K562 (cell line): Measurements from ENCODE around the gene CNOT11. TPM values are rescaled to one million over a fixed set of nuclear protein-coding genes. Genes with fewer than 3 reads are reported as not detected.

Source experiments
- ATAC-seq: fragments of 200-7000 bp; cut with Tn5 transposase; 3 replicates; pipeline ENCODE4 v1.9.1; 2020; ENCODE audit warnings: moderate library complexity
- BruUV-seq: library from RNA; stranded (reverse); fragments of 400-500 nt; replicated peaks from 2 replicates; lab custom pipeline; 2021; lab: Mats Ljungman, UMichigan
- CTCF ChIA-PET: fragments of 300-600 bp; formaldehyde crosslinking; extraction: SDS; loops from one replicate; lab custom pipeline; 2021; ENCODE audit warnings: low intra/inter-chr PET ratio; lab: Yijun Ruan, JAX
- POLR2A ChIA-PET: fragments of 300-600, 350-650 bp; sonication (Branson Sonifier 250); formaldehyde crosslinking; extraction: SDS; loops from one replicate; lab custom pipeline; 2021; ENCODE audit warnings: antibody characterized with exemption, inconsistent platforms; lab: Yijun Ruan, JAX
- DNase-seq, 4 experiments: peaks; one replicate each; pipeline versions ENCODE4 v3.0.0 to v3.0.0-alpha.2; 2011 to 2018; ENCODE audit warnings: low spot score in 3 of 4, mixed read lengths in 3 of 4; ENCODE audit errors: extremely low read depth in 1 of 4
- FAIRE-seq: peaks from 2 replicates; lab custom pipeline; 2011; peaks lifted over from hg19 to GRCh38; lab: Jason Lieb, UNC
- H2AFZ ChIP-seq: 2 replicates; pipeline ENCODE4 v1.6.0; 2011; ENCODE audit warnings: low read depth, low read length, control low read depth, inconsistent platforms
- H3K27ac ChIP-seq: fragments of 200-600 bp; 3 replicates; pipeline ENCODE4 v1.8.0; 2011; ENCODE audit warnings: low read depth, mild to moderate bottlenecking, control low read depth, inconsistent platforms, low read length, moderate library complexity, mixed read lengths; ENCODE audit errors: extremely low read depth
- H3K27me3 ChIP-seq, 2 experiments: fragments of 300-600 bp in 1 of 2; 2 replicates in 1 of 2; 3 replicates in 1 of 2; pipeline versions ENCODE4 v1.6.0 to v1.8.0; 2011; ENCODE audit warnings: inconsistent platforms in 2 of 2, low read length in 2 of 2, mild to moderate bottlenecking in 1 of 2, mixed read lengths in 1 of 2, moderate library complexity in 1 of 2; ENCODE audit not compliant: control insufficient read depth in 2 of 2, insufficient read depth in 2 of 2
- H3K36me3 ChIP-seq: fragments of 300-600 bp; 3 replicates; pipeline ENCODE4 v1.8.0; 2011; ENCODE audit warnings: mild to moderate bottlenecking, low read length, inconsistent platforms; ENCODE audit not compliant: control insufficient read depth, insufficient read depth
- H3K4me1 ChIP-seq, 2 experiments: fragments of 200-600 bp in 1 of 2; replicated peaks in 1 of 2; 2 replicates in 1 of 2; 3 replicates in 1 of 2; pipeline versions ENCODE4 v1.5.1 to v1.8.0; 2011; ENCODE audit warnings: inconsistent platforms in 2 of 2, low read length in 2 of 2, mild to moderate bottlenecking in 1 of 2, mixed read lengths in 1 of 2, moderate library complexity in 1 of 2; ENCODE audit not compliant: control insufficient read depth in 2 of 2, insufficient read depth in 2 of 2
- H3K4me2 ChIP-seq: 2 replicates; pipeline ENCODE4 v1.6.1; 2011; ENCODE audit warnings: low read length, control low read depth, inconsistent platforms, mixed read lengths; ENCODE audit not compliant: insufficient read depth
- H3K4me3 ChIP-seq: fragments of 200-600 bp; sonication (generic), shearing (Covaris generic); 2 replicates; pipeline ENCODE4 v1.5.1; 2016; ENCODE audit warnings: control low read depth, inconsistent platforms
- H3K79me2 ChIP-seq: fragments of 200-600 bp; 3 replicates; pipeline ENCODE4 v1.8.0; 2011; ENCODE audit warnings: low read length, inconsistent platforms; ENCODE audit not compliant: control insufficient read depth, insufficient read depth
- H3K9ac ChIP-seq, 2 experiments: 2 replicates each; pipeline versions ENCODE4 v1.6.0 to v1.6.1; 2011; ENCODE audit warnings: low read depth in 2 of 2, low read length in 2 of 2, control low read depth in 1 of 2, inconsistent platforms in 1 of 2, mild to moderate bottlenecking in 1 of 2, mixed read lengths in 1 of 2; ENCODE audit not compliant: insufficient read depth in 1 of 2
- H3K9me1 ChIP-seq: one replicate; pipeline ENCODE4 v1.6.0; 2011; ENCODE audit warnings: inconsistent platforms, mild to moderate bottlenecking, low read length, moderate library complexity; ENCODE audit not compliant: control insufficient read depth, insufficient read depth
- H3K9me3 ChIP-seq: replicated peaks from 2 replicates; pipeline ENCODE4 v1.5.1; 2011; ENCODE audit warnings: low read depth, low read length, inconsistent platforms; ENCODE audit not compliant: control insufficient read depth, insufficient read depth
- H4K20me1 ChIP-seq: replicated peaks from 2 replicates; pipeline ENCODE4 v1.6.1; 2011; ENCODE audit warnings: low read length, inconsistent platforms, mixed read lengths; ENCODE audit not compliant: control insufficient read depth, insufficient read depth
- BCOR ChIP-seq: fragments of 450-650 bp; IDR thresholded peaks from 2 replicates; pipeline ENCODE4 v1.6.1; 2016
- HSF4 ChIP-seq: fragments of 250-450 bp; sonication (Bioruptor Pico); IDR thresholded peaks from 2 replicates; pipeline ENCODE4 v2.1.2; 2022; ENCODE audit warnings: mild to moderate bottlenecking, moderate library complexity, borderline replicate concordance
- JUND ChIP-seq, 2 experiments: IDR thresholded peaks; 2 replicates in 1 of 2; 3 replicates in 1 of 2; pipeline ENCODE4 v1.6.1; 2011; ENCODE audit warnings: borderline replicate concordance in 2 of 2, low read depth in 2 of 2, low read length in 2 of 2, improper control_type of control experiment in 1 of 2, missing biosample characterization in 1 of 2, missing genetic modification characterization in 1 of 2, missing genetic modification reagents in 1 of 2
- MCM2 ChIP-seq: fragments of 450-650 bp; IDR thresholded peaks from 2 replicates; pipeline ENCODE4 v1.6.1; 2017; ENCODE audit warnings: low read depth, mild to moderate bottlenecking
- OTX1 ChIP-seq: fragments of 450-650 bp; formaldehyde crosslinking; IDR thresholded peaks from 2 replicates; pipeline ENCODE4 v1.4.0; 2022; ENCODE audit warnings: mild to moderate bottlenecking
- TCF3 ChIP-seq: sonication (generic); formaldehyde crosslinking; IDR thresholded peaks from 2 replicates; pipeline ENCODE4 v1.4.0; 2020; ENCODE audit warnings: mild to moderate bottlenecking, missing genetic modification reagents
- THRAP3 ChIP-seq: fragments of 450-650 bp; IDR thresholded peaks from 2 replicates; pipeline ENCODE4 v1.6.1; 2016; ENCODE audit warnings: mild to moderate bottlenecking, inconsistent platforms, borderline replicate concordance
- ZSCAN29 ChIP-seq: fragments of 450-650 bp; IDR thresholded peaks from 2 replicates; pipeline ENCODE4 v1.6.1; 2017
- ZZZ3 ChIP-seq: fragments of 450-650 bp; IDR thresholded peaks from 2 replicates; pipeline ENCODE4 v1.6.1; 2016; ENCODE audit warnings: antibody characterized with exemption, mild to moderate bottlenecking, moderate library complexity
- in situ Hi-C: fragments of 300-500 bp; cut with MboI; formaldehyde crosslinking; loops from 4 replicates; pipeline ENCODE4 v1.15.0; 2018; ENCODE audit warnings: inconsistent platforms, mixed read lengths
- intact Hi-C: fragments of 100-400 bp; cut with micrococcal nuclease; formaldehyde crosslinking; loops from 2 replicates; pipeline ENCODE4 v1.14.2; 2022
- polyA plus RNA-seq, 8 experiments: library from polyadenylated mRNA; depleted of rRNA in 4 of 8; stranded (reverse) in 5 of 8; unstranded in 3 of 8; fragments of >200 nt; fragmentation: Nextera tagmentation in 2 of 8; fragmentation: Illumina TruSeq in 1 of 8; extraction: Ambion mirVana in 2 of 8; extraction: Trizol in 1 of 8; gene quantifications; 2 replicates each; pipeline versions ENCODE4 v1.2.1 to v1.2.3, GENCODE V29; 2011 to 2014; ENCODE audit warnings: inconsistent platforms in 1 of 8, missing spikeins in 1 of 8
- total RNA-seq, 7 experiments: library from RNA; depleted of rRNA in 6 of 7; stranded (reverse); fragments of >200 nt in 6 of 7; fragmentation: Illumina TruSeq in 2 of 7; extraction: Trizol in 2 of 7; gene quantifications; 2 replicates each; pipeline versions ENCODE4 v1.2.1 to v1.2.3, GENCODE V29; 2011 to 2021; ENCODE audit warnings: low replicate concordance in 1 of 7
- TF ChIP-seq, protein P1 (sequence below): fragments of 450-650 bp; conservative IDR thresholded peaks from 2 replicates; pipeline ENCODE4 v1.6.1; 2016; ENCODE audit warnings: missing genetic modification characterization, low read depth, mild to moderate bottlenecking, control low read depth, missing compliant biosample characterization
- TF ChIP-seq, protein P2 (sequence below): fragments of 450-650 bp; IDR thresholded peaks from 2 replicates; pipeline ENCODE4 v1.6.1; 2016
- TF ChIP-seq, protein P3 (sequence below): fragments of 250-450 bp; sonication (Bioruptor Pico); IDR thresholded peaks from 2 replicates; pipeline ENCODE4 v1.4.0; 2020; ENCODE audit warnings: mild to moderate bottlenecking, moderate library complexity
- TF ChIP-seq, protein P4 (sequence below), 3 experiments: fragments of 200-800 bp in 1 of 3; fragments of 250-450 bp in 1 of 3; fragments of 450-650 bp in 1 of 3; sonication (Bioruptor Pico) in 1 of 3; sonication (Bioruptor generic) in 1 of 3; formaldehyde crosslinking in 1 of 3; IDR thresholded peaks; 2 replicates each; pipeline versions ENCODE4 v1.6.1 to v1.8.0; 2016 to 2022; ENCODE audit warnings: mild to moderate bottlenecking in 2 of 3, missing genetic modification characterization in 2 of 3, missing compliant biosample characterization in 1 of 3, moderate library complexity in 1 of 3
- TF ChIP-seq, protein P5 (sequence below): fragments of 250-450 bp; sonication (Bioruptor Pico); IDR thresholded peaks from 2 replicates; pipeline ENCODE4 v1.8.0; 2021; ENCODE audit warnings: mild to moderate bottlenecking, moderate library complexity

The CNOT11 gene
- total and polyA plus RNA-seq, 9 of the 15 experiments (the other 6 are each of a cell fraction or from before 2014, with no cell fraction given), result 12.7 to 163 (median 64.2) TPM

DNA sequence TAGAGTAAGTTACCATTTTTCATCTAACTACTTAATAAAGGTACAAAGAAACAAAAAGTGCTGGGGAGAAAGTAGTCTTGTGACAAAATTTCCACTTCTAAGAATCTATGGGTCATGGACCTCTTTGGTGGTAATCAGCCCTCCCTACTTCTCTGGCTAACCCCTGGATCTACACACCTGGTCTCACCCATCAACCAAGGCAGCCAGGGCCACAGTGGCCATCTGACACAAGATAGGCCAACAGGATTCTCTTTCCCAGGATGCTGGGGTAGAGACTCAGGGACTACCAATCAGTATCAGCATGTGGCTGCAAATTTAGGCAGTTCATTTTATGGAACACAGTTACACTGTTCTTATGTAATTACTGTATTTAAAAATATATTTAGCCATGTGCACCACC is 38.0 kb downstream of the CNOT11 start:
- Histone ChIP-seq H3K4me1 (no peaks in the 10 kb centered on the region), H3K36me3 (peaks cover 68% of the 10 kb centered on the region), H3K9ac (no peak overlapping the region), H3K9me3 (no peaks in the 10 kb centered on the region), H3K27me3 (no peaks in the 10 kb centered on the region), H2AFZ (no peak overlapping the region), H3K4me3 (no peak overlapping the region), H3K4me2 (no peak overlapping the region), H3K27ac (no peak overlapping the region), H4K20me1 (0 out of 2 replicates have a peak, but pooled peaks cover under 1% of the 10 kb centered on the region), H3K79me2 (peaks cover 19% of the 10 kb centered on the region; the same call in 2 of the 3 replicates), H3K9me1 (no peaks in the 10 kb centered on the region)
- ChIA-PET CTCF (no interaction called here), POLR2A (no interaction called here)
- in situ Hi-C loops, result no loop called here
- BruUV-seq, result no TSS peak
- no peak for FAIRE-seq
- no peak for DNase-seq
- intact Hi-C loops, result no loop called here
- no peak for ATAC-seq
- TF ChIP-seq, protein P1, sequence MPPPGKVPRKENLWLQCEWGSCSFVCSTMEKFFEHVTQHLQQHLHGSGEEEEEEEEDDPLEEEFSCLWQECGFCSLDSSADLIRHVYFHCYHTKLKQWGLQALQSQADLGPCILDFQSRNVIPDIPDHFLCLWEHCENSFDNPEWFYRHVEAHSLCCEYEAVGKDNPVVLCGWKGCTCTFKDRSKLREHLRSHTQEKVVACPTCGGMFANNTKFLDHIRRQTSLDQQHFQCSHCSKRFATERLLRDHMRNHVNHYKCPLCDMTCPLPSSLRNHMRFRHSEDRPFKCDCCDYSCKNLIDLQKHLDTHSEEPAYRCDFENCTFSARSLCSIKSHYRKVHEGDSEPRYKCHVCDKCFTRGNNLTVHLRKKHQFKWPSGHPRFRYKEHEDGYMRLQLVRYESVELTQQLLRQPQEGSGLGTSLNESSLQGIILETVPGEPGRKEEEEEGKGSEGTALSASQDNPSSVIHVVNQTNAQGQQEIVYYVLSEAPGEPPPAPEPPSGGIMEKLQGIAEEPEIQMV, result no peak
- no peak for TF ChIP-seq HSF4 (CRISPR knock-in tag)
- TF ChIP-seq, protein P2, sequence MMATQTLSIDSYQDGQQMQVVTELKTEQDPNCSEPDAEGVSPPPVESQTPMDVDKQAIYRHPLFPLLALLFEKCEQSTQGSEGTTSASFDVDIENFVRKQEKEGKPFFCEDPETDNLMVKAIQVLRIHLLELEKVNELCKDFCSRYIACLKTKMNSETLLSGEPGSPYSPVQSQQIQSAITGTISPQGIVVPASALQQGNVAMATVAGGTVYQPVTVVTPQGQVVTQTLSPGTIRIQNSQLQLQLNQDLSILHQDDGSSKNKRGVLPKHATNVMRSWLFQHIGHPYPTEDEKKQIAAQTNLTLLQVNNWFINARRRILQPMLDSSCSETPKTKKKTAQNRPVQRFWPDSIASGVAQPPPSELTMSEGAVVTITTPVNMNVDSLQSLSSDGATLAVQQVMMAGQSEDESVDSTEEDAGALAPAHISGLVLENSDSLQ, result no peak
- TF ChIP-seq, protein P3, sequence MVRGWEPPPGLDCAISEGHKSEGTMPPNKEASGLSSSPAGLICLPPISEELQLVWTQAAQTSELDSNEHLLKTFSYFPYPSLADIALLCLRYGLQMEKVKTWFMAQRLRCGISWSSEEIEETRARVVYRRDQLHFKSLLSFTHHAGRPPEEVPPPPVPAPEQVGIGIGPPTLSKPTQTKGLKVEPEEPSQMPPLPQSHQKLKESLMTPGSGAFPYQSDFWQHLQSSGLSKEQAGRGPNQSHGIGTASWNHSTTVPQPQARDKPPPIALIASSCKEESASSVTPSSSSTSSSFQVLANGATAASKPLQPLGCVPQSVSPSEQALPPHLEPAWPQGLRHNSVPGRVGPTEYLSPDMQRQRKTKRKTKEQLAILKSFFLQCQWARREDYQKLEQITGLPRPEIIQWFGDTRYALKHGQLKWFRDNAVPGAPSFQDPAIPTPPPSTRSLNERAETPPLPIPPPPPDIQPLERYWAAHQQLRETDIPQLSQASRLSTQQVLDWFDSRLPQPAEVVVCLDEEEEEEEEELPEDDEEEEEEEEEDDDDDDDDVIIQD (CRISPR knock-in tag), result no peak
- TF ChIP-seq, protein P4, sequence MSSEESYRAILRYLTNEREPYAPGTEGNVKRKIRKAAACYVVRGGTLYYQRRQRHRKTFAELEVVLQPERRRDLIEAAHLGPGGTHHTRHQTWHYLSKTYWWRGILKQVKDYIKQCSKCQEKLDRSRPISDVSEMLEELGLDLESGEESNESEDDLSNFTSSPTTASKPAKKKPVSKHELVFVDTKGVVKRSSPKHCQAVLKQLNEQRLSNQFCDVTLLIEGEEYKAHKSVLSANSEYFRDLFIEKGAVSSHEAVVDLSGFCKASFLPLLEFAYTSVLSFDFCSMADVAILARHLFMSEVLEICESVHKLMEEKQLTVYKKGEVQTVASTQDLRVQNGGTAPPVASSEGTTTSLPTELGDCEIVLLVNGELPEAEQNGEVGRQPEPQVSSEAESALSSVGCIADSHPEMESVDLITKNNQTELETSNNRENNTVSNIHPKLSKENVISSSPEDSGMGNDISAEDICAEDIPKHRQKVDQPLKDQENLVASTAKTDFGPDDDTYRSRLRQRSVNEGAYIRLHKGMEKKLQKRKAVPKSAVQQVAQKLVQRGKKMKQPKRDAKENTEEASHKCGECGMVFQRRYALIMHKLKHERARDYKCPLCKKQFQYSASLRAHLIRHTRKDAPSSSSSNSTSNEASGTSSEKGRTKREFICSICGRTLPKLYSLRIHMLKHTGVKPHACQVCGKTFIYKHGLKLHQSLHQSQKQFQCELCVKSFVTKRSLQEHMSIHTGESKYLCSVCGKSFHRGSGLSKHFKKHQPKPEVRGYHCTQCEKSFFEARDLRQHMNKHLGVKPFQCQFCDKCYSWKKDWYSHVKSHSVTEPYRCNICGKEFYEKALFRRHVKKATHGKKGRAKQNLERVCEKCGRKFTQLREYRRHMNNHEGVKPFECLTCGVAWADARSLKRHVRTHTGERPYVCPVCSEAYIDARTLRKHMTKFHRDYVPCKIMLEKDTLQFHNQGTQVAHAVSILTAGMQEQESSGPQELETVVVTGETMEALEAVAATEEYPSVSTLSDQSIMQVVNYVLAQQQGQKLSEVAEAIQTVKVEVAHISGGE (CRISPR knock-in tag; IDR thresholded peaks at IDR 0.05), result no peak
- TF ChIP-seq ZSCAN29, result no peak
- TF ChIP-seq BCOR, result no peak
- TF ChIP-seq OTX1 (CRISPR knock-in tag), result no peak
- no peak for TF ChIP-seq TCF3 (CRISPR knock-in tag)
- no peak for TF ChIP-seq MCM2
- TF ChIP-seq ZZZ3, result no peak
- TF ChIP-seq, protein P5, sequence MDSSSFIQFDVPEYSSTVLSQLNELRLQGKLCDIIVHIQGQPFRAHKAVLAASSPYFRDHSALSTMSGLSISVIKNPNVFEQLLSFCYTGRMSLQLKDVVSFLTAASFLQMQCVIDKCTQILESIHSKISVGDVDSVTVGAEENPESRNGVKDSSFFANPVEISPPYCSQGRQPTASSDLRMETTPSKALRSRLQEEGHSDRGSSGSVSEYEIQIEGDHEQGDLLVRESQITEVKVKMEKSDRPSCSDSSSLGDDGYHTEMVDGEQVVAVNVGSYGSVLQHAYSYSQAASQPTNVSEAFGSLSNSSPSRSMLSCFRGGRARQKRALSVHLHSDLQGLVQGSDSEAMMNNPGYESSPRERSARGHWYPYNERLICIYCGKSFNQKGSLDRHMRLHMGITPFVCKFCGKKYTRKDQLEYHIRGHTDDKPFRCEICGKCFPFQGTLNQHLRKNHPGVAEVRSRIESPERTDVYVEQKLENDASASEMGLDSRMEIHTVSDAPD (CRISPR knock-in tag), result no peak
- no peak for TF ChIP-seq JUND (IDR thresholded peaks at IDR 0.05; ENCODE audit: borderline replicate concordance, low read depth, low read length)
- no peak for TF ChIP-seq JUND (tag; IDR thresholded peaks at IDR 0.05; ENCODE audit: borderline replicate concordance, low read depth, low read length)
- no peak for TF ChIP-seq THRAP3
